T-cell (primary cell): ENCODE data around the gene DUOX2. TPM values are rescaled to one million over a fixed set of nuclear protein-coding genes. Genes with fewer than 3 reads are reported as not detected.
A peak's percentile ranks its signal among the peaks of the same experiment; 100 is the strongest.

Source experiments
- ATAC-seq, 4 experiments: fragments of 200-7000 bp in 3 of 4; fragments of 150-1000 bp in 1 of 4; cut with Tn5 transposase; replicated peaks in 1 of 4; 1 replicate in 3 of 4; 2 replicates in 1 of 4; pipeline ENCODE4 v1.10.0; 2021; ENCODE audit warnings: moderate library complexity in 3 of 4, mild to moderate bottlenecking in 2 of 4, moderate number of reproducible peaks in 1 of 4
- CTCF ChIA-PET, 2 donors: fragments of 300-600 bp; sonication (Branson Sonifier 250); formaldehyde crosslinking; loops; one replicate each; lab custom pipeline; 2022; ENCODE audit warnings: antibody characterized with exemption in 2 of 2; lab: Charles Lee
- POLR2A ChIA-PET, 2 donors: fragments of 300-600 bp; sonication (Branson Sonifier 250); formaldehyde crosslinking; loops; one replicate each; lab custom pipeline; 2022; ENCODE audit warnings: antibody characterized with exemption in 2 of 2; lab: Charles Lee
- DNase-seq, 35 experiments: peaks; one replicate each; pipeline versions ENCODE4 v3.0.0 to v3.0.0-alpha.2; 2013 to 2023
- H3K27ac ChIP-seq: one replicate; pipeline ENCODE4 v1.5.1; 2013; ENCODE audit warnings: low read length
- H3K27me3 ChIP-seq, 2 experiments: replicated peaks in 1 of 2; 1 replicate in 1 of 2; 2 replicates in 1 of 2; pipeline versions ENCODE4 v1.6.1 to v1.7.0; 2013; ENCODE audit warnings: low read length in 1 of 2, mixed read lengths in 1 of 2; ENCODE audit not compliant: control insufficient read depth in 2 of 2, insufficient read depth in 2 of 2; ENCODE audit errors: extremely low read depth in 1 of 2
- H3K36me3 ChIP-seq, 2 donors: 1 replicate in 1 of 2; 2 replicates in 1 of 2; pipeline versions ENCODE4 v1.6.1 to v1.7.0; 2013; ENCODE audit warnings: low read length in 1 of 2; ENCODE audit not compliant: control insufficient read depth in 2 of 2, insufficient read depth in 1 of 2; ENCODE audit errors: extremely low read depth in 1 of 2
- H3K4me1 ChIP-seq, 2 experiments: 1 replicate in 1 of 2; 2 replicates in 1 of 2; pipeline versions ENCODE4 v1.6.1 to v1.7.0; 2013; ENCODE audit warnings: low read length in 2 of 2, mixed read lengths in 1 of 2; ENCODE audit not compliant: insufficient read depth in 2 of 2, control insufficient read depth in 1 of 2; ENCODE audit errors: extremely low read depth in 1 of 2
- H3K4me3 ChIP-seq, 2 donors: 1 replicate in 1 of 2; 2 replicates in 1 of 2; pipeline versions ENCODE4 v1.5.1 to v1.7.0; 2013; ENCODE audit warnings: mild to moderate bottlenecking in 2 of 2, low read length in 1 of 2, moderate library complexity in 1 of 2; ENCODE audit not compliant: control insufficient read depth in 1 of 2; ENCODE audit errors: extremely low read depth in 1 of 2
- H3K9me3 ChIP-seq: 2 replicates; pipeline ENCODE4 v1.7.0; 2013
- H3K27ac Mint-ChIP-seq, 2 donors: one replicate each; pipeline ENCODE4 v1.8.0; 2020 to 2021; ENCODE audit warnings: mild to moderate bottlenecking in 2 of 2, mixed read lengths in 2 of 2
- H3K27me3 Mint-ChIP-seq, 2 donors: one replicate each; pipeline ENCODE4 v1.8.0; 2021 to 2022; ENCODE audit warnings: mixed read lengths in 2 of 2
- H3K36me3 Mint-ChIP-seq: one replicate; pipeline ENCODE4 v1.8.0; 2021; ENCODE audit warnings: mixed read lengths
- H3K4me1 Mint-ChIP-seq, 3 donors: one replicate each; pipeline ENCODE4 v1.8.0; 2020 to 2022; ENCODE audit warnings: mixed read lengths in 3 of 3, mild to moderate bottlenecking in 1 of 3
- H3K4me3 Mint-ChIP-seq, 3 donors: one replicate each; pipeline ENCODE4 v1.8.0; 2020 to 2022; ENCODE audit warnings: mild to moderate bottlenecking in 3 of 3, mixed read lengths in 3 of 3, moderate library complexity in 3 of 3
- H3K9me3 Mint-ChIP-seq, 3 donors: one replicate each; pipeline ENCODE4 v1.8.0; 2020 to 2022; ENCODE audit warnings: mixed read lengths in 3 of 3
- WGBS: methylation state at CpG from one replicate; pipeline ENCODE4 v1.1.5; 2013; ENCODE audit warnings: missing lambda C conversion rate; ENCODE audit not compliant: insufficient coverage; 5-methylcytosine and 5-hydroxymethylcytosine counted together
- total RNA-seq, 35 experiments: library from RNA in 6 of 35; stranded (reverse) in 6 of 35; fragments of 120-200 nt in 1 of 35; gene quantifications; one replicate each; pipeline versions ENCODE4 v1.2.1 to v1.2.4 and lab custom pipeline; 2013 to 2026

The DUOX2 gene
- total RNA-seq, 5 donors from 2014 or later (not counting 1 experiment from before 2014, with no cell fraction given): 0.10 to 0.16 (median 0.12) TPM; not detected in 2

DNA sequence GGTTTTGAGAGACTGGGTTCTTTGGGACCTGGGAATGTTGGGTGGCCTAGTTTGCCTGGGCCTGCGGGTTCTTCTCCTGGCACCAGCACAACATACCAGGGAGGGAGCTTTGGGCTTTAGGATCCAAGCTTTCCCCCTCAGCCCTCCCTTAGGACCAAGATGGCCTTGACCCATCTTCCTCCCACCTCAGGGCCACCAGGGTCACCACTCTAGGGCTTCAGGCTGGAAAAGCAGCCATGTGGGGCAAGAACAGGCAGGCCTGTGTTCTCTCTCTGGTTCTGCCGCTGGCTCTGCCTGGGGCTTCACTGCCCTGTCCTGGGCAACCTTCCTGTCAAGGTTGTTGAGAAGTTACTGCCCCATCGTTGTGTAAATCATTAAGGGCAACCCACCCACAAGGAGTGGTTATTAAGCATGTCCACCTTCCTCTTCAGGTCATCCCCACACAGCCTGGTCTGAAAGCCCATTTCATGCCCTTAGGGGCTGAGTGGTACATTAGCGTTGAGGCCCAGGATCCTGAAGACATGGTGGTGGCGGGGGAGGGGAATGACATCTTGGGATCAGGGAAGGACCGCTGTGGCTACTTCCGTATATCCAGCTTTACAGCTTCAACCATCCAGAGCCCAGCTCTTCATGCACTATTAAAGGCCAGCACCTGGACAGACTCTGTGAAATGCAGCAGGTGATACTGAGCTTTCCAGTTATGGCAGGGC, 16.5 kb upstream of the DUOX2 start:
- Mint-ChIP-seq H3K36me3 (no peaks in the 10 kb centered on the region), H3K4me3 (peak overlapping the region; percentile 18 to 49 (median 48)), H3K9me3 (no peaks in the 10 kb centered on the region), H3K27ac (no peak overlapping the region), H3K27me3 (peaks cover 61 to 76% of the 10 kb centered on the region in 2 donors), H3K4me1 (peaks cover 11 to 20% (median 14%) of the 10 kb centered on the region in 3 donors)
- ATAC-seq (no peak), DNase-seq (no peak)
- 100% methylated on average over 2 of the region's 7 CpGs for WGBS
- no peaks in the 10 kb centered on the region for H3K36me3 ChIP-seq
- CTCF ChIA-PET: interaction anchor here (0.8 to 1.6 kb wide), 2 partner anchors 12 kb away, joined by 4 to 9 read pairs; no protein-coding TSS in a partner anchor
- H3K4me3 ChIP-seq: no peak overlapping the region
- H3K27ac ChIP-seq: no peak overlapping the region
- peaks cover 0 to 24% of the 10 kb centered on the region in 2 experiments for H3K4me1 ChIP-seq
- POLR2A ChIA-PET: interaction anchor here in 1 of 2 donors (0.6 to 0.7 kb wide), 2 partner anchors 277 to 380 kb away, joined by 3 to 7 read pairs; no protein-coding TSS in a partner anchor
- H3K9me3 ChIP-seq: no peaks in the 10 kb centered on the region
- peaks cover 19 to 62% of the 10 kb centered on the region in 2 experiments for H3K27me3 ChIP-seq

DNA sequence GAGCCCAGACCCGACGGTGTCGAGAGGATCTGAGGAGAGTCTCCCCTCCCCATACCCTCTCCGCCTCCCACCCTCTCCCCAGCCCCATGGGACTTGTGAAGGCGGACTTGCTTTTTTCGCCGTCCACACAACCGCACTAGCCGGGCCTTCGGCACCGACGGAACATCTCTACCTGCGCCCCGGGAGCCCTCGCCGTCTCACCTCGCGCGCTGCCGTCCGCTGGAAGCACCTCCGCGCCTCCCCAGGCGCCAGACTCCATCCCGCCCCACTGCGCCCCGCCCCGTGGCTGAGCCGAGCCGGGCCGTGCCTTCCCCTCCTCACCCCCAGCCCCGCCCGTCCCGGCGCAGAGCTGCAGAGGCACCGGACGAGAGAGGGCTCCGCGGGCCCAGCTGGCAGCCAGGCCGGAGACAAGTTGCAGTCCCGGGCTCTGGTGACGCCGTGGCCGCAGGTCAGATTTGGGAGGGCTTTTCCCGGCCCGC, 15.7 kb upstream of the DUOX2 start, which contains the start of the genes DUOX1 and DUOXA1:
TSS of gene DUOX1 (plus strand) at position 344 of the 479 bp plus-strand sequence. CDS start 1,973 bp downstream, outside the sequence.
TSS of gene DUOXA1 (minus strand) at position 229 of the 479 bp plus-strand sequence. CDS start 6,865 bp downstream, outside the sequence.
- Mint-ChIP-seq H3K9me3 (no peaks in the 10 kb centered on the region), H3K4me3 (peak within 1 kb of the TSS; percentile 32 to 49 (median 48)), H3K36me3 (no peaks in the 10 kb centered on the region), H3K27ac (no peak within 1 kb of the TSS), H3K4me1 (peaks cover 8 to 16% (median 10%) of the 10 kb centered on the region in 3 donors), H3K27me3 (peaks cover 66 to 80% of the 10 kb centered on the region in 2 donors)
- ATAC-seq (peak; percentile 73 to 77 (median 74)), DNase-seq (peak in 10 of 35 experiments; percentile 14 to 41 (median 26))
- Histone ChIP-seq H3K27me3 (peaks cover 17 to 55% of the 10 kb centered on the region in 2 experiments), H3K4me1 (peaks cover 0 to 17% of the 10 kb centered on the region in 2 experiments), H3K27ac (no peak within 1 kb of the TSS), H3K36me3 (no peaks in the 10 kb centered on the region), H3K4me3 (peak within 1 kb of the TSS in 1 of 2 donors; percentile 8), H3K9me3 (no peaks in the 10 kb centered on the region)
- 11% methylated on average over 34 of the region's 46 CpGs for WGBS
- ChIA-PET CTCF (interaction anchor here in 1 of 2 donors (1.6 kb wide), 1 partner anchor 12 kb away, joined by 9 read pairs; no protein-coding TSS in a partner anchor), POLR2A (interaction anchor here in 1 of 2 donors (0.7 kb wide), 1 partner anchor 380 kb away, joined by 7 read pairs; no protein-coding TSS in a partner anchor)

- POLR2A ChIA-PET: no interaction called here
- peak overlapping the region; percentile 32 to 49 (median 36) for H3K4me3 Mint-ChIP-seq
- CTCF ChIA-PET: no interaction called here
- WGBS: 9% methylated on average over 23 of the region's 47 CpGs
- no peak overlapping the region for H3K27ac Mint-ChIP-seq
- DNase-seq (no peak), ATAC-seq (peak in 1 of 4 experiments; percentile 21)
- Histone ChIP-seq H3K36me3 (no peaks in the 10 kb centered on the region), H3K27me3 (peaks cover 14 to 49% of the 10 kb centered on the region in 2 experiments), H3K4me1 (peaks cover 0 to 14% of the 10 kb centered on the region in 2 experiments), H3K4me3 (peak overlapping the region in 1 of 2 donors; percentile 8), H3K27ac (no peak overlapping the region), H3K9me3 (no peaks in the 10 kb centered on the region)
- H3K27me3 Mint-ChIP-seq: peaks cover 60 to 76% of the 10 kb centered on the region in 2 donors
- H3K36me3 Mint-ChIP-seq: no peaks in the 10 kb centered on the region
- no peaks in the 10 kb centered on the region for H3K9me3 Mint-ChIP-seq
- H3K4me1 Mint-ChIP-seq: peaks cover 2 to 11% (median 8%) of the 10 kb centered on the region in 3 donors
Measured at GRCh38 chr15:45128971-45129639, 15.1 kb upstream of the DUOX2 start.

DNA sequence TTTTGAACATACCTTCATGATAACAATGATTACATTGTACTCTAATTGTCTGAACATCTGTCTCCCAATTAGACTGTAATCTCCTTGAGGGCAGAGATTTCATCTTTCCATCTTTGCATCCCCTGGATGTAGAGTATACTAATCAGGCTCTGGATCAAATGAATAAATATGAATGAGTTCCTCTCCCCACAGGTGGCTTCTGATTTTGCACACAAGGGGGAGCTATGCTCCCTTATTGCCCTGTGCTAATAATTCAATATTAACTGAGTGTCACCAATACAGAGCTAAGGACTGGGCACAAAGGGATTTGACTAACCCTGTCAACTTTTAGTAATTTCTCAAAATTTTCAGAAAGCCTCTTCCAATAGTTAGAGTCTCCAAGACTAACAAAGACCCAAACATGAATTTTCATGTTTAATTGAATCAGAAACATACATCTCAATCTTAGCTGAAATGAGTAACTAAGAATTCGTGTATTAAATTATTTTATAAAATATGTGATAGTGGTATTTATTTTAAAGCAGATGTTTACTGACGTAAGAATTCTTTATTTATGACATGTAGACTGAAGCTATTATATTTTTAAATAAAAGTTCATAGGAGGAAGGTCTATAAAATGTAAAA, 12.7 kb upstream of the DUOX2 start:
- no peak overlapping the region for H3K4me3 ChIP-seq
- H3K9me3 ChIP-seq: no peaks in the 10 kb centered on the region
- Mint-ChIP-seq H3K9me3 (no peaks in the 10 kb centered on the region), H3K27me3 (peaks cover 43 to 68% of the 10 kb centered on the region in 2 donors), H3K4me1 (peaks cover 0 to 11% (median 8%) of the 10 kb centered on the region in 3 donors), H3K27ac (no peak overlapping the region), H3K4me3 (no peak overlapping the region), H3K36me3 (no peaks in the 10 kb centered on the region)
- no peaks in the 10 kb centered on the region for H3K36me3 ChIP-seq
- ChIA-PET POLR2A (no interaction called here), CTCF (interaction anchor here (0.5 to 2.1 kb wide), 16 partner anchors 8 to 548 kb away, joined by 3 to 19 read pairs (median 4); partner anchors contain the start of gene SHF (in 1 of the 2))
- peak; percentile 38 to 79 (median 58) for ATAC-seq
- H3K4me1 ChIP-seq: peaks cover 0 to 14% of the 10 kb centered on the region in 2 experiments
- peaks cover 10 to 44% of the 10 kb centered on the region in 2 experiments for H3K27me3 ChIP-seq
- no peak overlapping the region for H3K27ac ChIP-seq
- no CpG with 5 or more reads among the region's 2 CpGs for WGBS
- peak in 19 of 35 experiments; percentile 23 to 69 (median 41) for DNase-seq

- peaks cover 7 to 44% of the 10 kb centered on the region in 2 experiments for H3K27me3 ChIP-seq
- Mint-ChIP-seq H3K4me3 (no peak overlapping the region), H3K27me3 (peaks cover 45 to 65% of the 10 kb centered on the region in 2 donors), H3K36me3 (no peaks in the 10 kb centered on the region), H3K27ac (no peak overlapping the region), H3K4me1 (peaks cover 0 to 1% (median under 1%) of the 10 kb centered on the region in 3 donors), H3K9me3 (no peaks in the 10 kb centered on the region)
- no peaks in the 10 kb centered on the region for H3K36me3 ChIP-seq
- no peaks in the 10 kb centered on the region for H3K9me3 ChIP-seq
- no peak overlapping the region for H3K4me3 ChIP-seq
- no peak overlapping the region for H3K27ac ChIP-seq
- no peak for DNase-seq
- no peaks in the 10 kb centered on the region for H3K4me1 ChIP-seq
- ChIA-PET CTCF (interaction anchor here (0.6 to 1.2 kb wide), 2 partner anchors 27 to 384 kb away, joined by 3 to 4 read pairs; no protein-coding TSS in a partner anchor), POLR2A (no interaction called here)
- ATAC-seq: no peak
Measured at GRCh38 chr15:45123397-45123796, 9.4 kb upstream of the DUOX2 start.
